Inferior parietal cortex (tissue), 1 donor: ENCODE data around the gene SOX13.

Experiments
- DNase-seq: peaks from one replicate; pipeline ENCODE4 v3.0.0-alpha.2; 2016; ENCODE audit errors: extremely low spot score

SOX13 gene

DNA sequence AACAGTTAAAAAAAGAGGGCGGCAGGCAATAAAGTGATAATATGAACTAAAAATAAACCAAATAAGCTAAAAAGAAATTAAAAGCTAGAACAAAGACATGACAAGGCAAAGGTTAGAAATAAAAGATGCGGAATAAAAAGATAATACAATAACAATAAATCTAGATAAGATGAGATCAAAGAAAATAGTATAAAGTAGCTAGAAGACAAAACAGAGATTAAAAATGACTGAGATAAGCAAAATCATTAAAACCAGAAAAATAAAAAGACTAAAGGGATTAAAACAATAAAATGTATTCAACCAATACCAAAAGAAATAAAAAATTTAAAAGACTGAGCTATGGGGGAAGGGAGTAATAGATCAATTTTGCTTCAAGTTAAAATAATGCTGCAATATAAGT is 10.8 kb upstream of the SOX13 start:
- no peak for DNase-seq

DNA sequence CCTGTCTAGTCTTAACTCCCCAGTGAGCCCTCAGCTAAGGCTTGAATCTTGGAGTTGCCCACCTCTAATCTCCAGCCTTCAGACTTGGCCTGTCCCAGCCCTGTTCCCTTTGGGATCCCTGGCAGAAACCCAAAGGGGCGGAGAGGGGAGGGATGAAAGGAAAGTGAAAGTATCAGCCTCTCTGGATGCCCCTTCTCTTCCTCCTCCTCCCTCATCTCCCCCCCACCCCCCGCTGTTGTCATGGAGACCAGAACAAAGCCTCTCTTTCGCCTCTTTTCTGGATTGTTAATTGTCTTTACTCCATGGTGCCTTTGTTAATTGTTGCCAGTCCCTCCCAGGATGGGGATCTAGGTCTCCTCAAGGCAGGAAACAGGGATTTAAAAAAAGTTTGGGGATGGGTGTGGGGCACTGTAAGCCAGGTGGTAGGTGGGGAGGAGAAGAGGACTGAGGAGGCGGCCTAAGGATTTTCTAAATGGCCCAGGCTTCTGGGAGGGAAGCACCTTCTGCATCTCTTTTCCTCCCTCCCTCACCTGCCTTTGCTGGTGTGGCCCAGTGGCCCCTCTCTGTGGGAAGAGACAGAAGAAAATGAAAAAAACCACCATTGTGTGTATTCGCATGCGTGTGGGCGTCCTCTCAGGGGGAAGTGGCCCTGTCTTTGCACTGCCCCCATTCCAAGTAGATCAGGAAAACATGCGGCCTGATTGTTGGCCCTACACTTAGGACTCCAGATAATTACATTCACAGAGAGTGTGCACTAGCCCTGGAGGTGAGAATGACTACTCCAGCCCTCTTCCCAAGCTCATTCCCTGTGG is 7.5 kb upstream of the SOX13 start:
- peak; percentile 80 for DNase-seq

DNA sequence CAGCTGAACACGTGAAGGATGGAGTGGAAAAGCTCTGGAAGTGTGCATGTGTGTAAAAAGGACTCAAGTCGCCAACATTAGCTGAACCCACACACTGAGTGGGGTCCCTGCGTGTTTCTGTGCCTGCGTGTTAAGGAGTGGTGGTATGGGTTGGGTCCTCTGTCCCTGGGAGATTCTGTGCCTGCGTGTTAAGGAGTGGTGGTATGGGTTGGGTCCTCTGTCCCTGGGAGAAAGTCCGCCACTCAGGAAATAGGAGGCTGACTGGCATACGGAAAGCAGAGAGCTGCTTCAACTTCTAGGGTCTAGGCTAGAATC is 7.0 kb upstream of the SOX13 start:
- no peak for DNase-seq

DNA sequence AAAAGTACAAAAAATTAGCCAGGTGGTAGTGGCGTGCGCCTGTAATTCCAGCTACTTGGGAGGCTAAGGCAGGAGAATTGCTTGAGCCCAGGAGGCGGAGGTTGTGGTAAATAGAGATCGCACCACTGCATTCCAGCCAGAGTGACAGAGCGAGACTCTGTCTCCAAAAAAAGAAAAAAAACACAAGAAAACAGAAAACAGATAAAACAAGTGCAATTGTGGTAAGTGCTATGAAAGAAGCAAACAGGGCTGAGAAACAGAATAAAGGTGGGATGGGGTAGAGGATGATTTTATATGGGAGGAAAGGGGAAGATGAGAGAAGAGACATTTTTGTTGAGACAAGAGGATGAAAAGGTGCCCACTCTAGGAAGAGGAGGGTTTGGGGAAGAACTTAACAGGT is 5.0 kb upstream of the SOX13 start:
- no peak for DNase-seq

DNA sequence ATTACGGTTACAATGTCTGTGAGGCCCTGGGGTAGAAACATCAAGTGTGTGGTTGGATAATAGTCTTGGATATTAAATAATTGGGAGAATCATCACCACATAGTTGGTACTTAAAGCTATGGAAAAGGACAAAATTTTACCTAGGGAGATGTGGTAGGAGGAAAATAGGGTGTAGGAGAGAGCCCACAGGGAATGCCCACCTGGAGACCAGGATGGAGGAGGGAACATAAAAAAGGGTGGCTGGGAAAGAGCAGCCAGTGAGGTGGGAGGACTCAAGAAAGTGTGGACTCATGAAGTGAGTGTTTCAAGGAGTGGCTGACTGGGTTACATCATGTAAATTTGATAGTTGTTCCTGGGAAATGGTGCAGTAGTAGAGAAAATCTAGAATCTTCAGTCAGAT is 3.0 kb upstream of the SOX13 start:
- DNase-seq, result no peak

DNA sequence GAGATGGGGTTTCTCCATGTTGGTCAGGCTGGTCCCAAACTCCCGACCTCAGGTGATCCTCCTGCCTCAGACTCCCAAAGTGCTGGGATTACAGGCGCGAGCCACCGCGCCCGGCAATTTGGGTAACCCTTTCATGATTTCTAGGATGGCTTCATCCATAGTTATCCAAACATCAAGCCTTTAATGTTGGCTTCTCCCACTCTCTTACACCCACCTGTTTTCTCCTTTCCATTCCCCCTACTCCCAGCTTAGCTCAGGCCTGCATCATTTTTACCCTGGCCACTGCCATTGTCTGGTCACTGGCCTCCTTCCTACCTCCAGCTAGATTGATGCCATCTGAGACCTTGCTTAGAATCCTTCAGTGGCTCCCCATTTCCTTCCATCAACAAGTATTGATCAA is 2.0 kb upstream of the SOX13 start:
- no peak for DNase-seq

DNA sequence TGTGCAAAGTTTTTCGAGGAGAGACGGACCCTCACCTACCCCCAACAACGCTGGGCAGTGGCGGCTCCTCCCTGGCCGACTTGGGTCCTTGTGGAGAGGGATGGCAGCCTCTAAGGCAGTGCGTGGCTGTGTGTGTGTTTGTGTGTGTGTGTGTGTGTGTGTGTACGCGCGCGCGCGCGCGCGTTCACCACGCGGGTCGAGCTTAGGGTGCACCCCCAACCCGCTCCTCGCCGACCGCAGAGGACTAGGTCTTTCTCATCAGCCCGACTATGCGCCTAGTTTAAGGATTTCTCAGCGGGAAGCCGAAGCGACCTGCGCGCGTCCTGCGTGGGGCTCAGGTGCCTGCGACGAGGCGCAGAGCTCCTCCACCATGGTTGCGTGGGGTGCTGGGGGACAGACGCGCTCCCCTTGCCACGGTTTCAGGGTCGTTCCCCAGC is 940 bp downstream of the SOX13 start:
- no peak for DNase-seq

DNA sequence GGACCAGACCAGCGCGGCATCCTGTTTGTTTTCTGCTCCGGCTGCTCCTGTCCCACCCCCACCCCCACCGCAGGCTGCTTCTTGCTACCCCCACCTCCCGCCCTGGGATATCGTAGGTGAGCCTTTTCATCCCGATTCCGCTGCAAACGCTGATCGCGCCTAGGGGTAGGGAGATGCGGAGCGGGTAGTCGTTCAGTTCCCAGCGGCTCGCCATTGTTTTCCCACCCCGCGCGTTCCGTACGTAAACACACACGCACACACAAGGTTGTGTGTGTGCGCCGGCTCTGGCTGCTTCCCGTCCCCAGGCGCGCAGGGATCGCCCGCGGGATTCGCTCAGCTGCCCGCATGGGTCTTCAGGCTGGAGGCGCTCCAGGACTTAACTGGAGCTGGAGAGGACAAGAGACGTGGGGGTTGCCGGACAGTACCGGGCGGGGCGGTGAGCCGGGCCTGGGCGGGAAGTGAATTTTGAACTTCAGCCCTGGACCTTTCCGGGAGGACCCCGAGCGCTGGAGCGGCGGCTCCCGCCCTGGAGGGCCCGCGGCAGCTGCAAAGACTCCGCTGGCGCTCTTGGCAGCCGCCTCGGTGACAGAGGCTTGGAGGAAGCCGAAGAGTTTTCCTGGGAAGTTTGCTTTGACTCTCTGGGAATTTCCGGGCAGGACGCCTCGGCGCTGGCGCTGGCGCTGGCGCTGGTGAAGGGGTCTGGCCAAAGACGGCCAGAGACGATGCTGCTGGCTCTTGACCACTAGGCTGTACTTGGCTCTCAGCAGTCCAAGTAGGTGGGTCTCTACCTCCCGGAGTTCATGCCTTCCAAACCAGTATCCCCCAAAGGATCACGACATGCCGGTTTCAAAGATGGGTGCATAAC is 1.6 kb downstream of the SOX13 start:
- no peak for DNase-seq

DNA sequence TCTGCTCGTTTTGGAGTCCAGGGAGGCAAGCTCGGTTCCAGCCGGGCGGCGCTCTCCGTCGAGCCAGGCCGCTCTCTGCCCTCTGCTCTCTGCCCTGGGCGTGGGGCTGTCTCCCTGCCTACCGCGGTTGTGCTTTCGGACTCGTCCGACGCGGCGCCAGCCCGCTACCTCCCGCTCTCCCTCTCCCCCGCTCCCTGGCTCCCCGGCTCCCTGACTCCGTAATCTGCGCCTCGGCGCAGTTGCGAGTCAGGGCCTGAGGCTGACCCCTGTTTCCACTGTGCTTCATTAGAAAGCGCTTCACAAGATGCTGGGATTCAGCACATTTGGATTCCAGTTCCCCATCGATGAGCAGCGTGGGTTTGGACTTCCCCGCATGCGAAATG is 2.2 kb downstream of the SOX13 start:
- no peak for DNase-seq

DNA sequence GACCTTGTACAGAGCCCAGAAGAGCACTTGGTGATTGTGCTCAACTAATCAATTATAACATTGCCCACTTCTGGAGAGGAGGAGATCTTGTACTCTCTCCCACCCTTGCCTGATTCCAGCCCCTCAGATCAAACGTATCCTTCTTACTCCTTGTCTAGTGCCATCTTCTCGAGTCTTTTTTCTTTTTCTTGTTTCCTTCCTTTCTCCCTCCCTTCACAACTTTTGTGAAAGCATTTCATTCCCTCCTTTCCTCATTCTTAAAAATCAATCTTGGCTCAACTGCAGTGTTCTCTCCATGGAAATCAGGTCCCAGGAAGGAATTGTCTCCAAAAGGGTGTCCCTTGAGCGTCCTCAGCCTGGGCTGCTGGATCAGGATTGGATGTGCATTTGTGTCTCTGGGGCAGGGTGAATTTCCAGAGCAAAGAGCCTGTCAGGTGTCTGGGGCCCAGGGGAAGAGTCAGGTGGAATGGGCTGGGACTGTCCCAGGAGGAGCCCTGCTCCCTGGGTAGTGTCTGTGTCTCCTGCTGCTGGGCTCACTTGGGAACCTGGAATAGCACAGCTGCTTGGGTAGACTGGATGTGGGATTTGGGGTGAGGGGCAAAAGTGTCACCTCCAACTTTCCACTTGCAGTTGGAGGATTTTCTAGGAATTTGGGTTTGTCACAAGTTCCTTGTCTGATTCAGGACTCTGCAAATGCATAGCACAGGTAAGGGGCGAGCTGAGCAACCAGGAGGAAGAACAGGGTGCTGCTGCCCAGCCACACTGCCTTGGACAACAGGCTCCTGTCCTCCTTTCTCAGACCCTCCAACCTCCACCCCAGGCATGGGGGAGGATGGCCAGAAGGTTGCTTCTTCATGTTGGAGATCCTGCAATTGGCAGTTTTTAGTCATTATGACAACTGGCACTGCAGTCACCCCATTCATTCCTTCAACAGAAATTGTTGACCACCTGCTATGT is 3.3 kb downstream of the SOX13 start:
- DNase-seq, result no peak

DNA sequence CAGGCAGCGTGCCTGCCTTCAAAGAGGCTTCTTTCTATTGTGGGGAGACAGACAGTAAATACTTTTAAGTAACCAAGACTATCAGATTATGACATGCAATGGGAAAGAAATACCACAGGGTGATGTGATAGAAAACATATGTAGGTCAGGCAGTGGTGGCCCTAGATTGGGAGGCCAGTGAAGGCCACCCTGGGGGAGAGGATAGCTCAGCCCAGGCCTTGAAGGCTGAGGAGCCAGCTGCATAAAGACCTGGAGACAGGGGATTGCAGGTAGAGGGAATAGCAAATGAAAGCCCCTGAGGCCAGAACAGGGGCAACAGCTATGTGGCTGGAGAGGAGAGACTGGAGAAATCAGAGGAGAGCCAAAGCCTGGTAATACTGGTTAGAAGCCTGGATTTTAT is 4.0 kb downstream of the SOX13 start:
- DNase-seq, result no peak

DNA sequence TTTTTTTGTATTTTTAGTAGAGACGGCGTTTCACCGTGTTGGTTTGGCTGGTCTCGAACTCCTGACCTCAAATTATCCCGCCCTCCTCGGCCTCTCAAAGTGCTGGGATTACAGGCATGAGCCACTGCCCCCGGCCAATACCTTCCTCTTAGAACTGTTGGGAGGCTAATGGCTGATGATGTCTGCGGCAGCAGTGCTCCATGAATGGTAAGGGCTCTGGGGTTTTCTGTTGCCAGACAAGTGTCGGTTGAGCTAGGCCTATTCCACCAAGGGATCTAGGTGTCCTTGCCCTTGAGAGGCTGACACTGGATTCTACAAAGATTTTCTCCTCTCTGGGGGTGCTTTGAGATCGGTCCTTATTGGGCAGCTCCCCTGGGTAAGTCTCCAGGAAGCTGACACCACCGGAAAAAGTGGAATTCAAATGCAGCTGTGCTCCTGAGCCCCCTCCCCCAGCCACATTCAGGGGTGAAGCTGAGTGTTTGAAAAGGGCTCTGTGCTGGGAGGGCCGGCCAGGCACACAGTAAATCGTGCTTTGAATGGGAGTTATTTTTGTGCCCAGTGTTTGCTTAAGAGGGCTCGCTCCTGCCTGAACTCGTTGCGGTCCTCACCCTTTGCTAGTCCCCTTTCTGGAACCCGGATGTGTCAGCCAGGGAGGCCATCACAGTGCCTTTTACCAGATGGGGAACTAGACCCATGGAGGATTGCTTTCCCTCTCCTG is 5.2 kb downstream of the SOX13 start:
- no peak for DNase-seq

DNA sequence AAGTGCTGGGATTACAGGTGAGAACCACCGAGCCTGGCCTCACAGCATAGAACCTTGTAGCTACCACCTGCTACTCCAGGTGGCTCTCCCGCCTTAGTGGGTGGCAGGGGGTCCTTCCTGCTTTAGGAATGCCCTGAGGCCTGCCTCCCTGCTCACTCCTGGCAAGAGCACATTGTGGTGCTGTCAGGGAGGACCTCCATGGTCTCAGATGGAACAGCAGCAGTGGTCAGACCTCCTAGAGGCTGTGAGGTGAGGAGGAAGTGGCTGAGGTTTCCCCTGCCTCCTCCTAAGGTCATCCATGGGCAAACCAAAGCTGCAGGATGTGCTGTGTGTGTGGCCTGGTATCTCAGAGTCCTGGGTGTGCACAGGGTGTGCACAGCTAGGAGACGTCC is 6.7 kb downstream of the SOX13 start:
- no peak for DNase-seq

DNA sequence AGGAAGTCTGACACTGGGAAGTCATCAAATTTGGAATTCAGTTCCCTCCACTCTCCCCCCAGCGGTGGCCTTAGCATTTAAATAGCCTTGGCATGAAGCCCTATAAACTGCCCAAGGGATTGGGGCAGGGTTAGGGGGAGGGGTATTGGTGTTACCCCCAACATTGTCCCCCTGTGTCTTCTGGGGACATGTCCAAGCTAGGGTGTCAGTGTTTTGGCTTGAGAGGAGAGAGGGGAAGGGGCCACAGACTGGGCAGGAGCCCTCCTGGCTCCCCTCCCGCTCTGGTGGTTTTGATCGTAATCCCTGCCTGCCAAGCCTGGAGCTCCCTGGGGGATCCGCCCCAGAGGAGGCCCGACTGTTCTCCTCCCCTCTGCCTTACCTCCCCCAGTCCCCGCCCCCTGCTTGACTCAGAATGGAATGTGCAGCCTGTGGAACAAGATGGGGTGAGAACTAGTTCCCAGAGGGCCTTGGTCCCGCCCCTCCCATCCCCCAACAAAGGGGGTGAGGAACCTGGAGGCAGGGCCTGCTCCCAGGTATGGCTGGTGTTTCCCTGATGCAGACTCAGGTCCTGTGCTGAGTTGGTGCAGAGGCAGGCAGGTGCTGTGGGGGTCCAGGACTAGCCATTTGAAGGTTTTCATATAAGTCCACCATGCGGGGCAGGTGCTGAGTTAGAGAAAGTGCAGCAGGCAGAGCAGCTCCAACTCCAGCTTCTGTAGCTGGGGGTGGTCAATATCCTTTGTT is 7.4 kb downstream of the SOX13 start:
- DNase-seq, result no peak

DNA sequence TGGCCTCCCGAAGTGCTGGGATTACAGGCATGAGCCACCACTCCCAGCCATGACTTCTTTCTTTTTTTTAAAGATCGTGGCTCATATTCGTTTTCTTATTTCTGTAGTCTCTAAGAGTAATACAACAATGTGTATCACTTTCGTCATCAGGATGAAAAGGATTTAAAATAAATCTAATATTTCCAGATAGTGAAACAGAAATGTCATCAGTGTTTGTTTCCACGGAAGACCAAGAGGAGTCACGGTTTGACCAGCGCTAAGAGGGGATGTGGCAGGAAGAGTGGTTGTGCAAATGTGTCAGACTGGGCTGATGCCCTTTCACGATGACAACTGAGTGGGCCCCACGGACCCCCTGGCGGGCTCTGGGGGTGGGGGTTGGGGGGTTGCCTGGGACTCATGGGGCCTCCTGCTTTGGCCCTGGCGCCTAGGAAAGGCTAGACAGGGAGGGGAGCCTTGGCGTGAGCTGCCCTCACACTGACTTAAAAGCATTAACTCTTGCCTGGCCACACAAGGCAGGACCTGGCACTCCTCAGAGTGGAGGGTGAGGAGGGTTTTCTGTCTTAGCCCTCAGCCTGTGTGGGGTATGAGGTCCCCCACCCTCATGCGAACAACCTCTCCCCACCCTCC is 8.4 kb downstream of the SOX13 start:
- DNase-seq, result no peak

DNA sequence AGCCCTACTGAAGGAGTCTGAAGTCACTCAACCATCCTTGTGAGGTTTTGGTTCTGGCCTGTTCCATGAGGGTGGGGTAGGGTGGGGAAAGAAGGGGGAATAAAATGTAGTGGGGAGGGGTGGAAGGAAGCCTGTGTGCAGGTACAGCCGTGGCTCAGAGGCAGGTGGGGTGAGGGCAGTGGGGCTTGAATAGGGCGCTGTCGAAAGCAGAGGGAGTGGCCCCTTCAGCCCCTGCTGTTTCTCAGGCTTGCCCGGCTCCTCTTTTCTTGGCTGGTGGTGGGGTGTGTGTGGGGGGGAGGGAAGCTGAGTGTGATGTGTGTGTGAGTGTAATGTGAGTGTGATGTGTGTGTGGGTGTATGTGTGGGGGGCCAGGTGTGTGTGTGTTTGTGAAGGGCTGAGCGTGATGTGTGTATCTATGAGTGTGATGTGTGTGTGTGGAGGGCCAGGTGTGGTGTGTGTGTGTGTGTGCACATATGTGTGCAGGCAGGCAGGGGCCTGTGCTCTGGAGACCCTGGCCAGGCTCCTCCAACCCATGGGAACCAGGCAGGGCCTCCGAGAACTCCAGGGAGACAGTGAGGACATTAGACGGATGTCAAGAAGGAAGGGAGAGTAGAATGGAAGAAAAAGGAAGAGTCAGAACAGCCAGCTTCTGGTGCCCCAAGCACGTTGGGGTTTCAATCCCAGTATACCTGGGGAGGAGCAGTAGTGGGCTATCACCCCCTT is 9.0 kb downstream of the SOX13 start:
- no peak for DNase-seq

DNA sequence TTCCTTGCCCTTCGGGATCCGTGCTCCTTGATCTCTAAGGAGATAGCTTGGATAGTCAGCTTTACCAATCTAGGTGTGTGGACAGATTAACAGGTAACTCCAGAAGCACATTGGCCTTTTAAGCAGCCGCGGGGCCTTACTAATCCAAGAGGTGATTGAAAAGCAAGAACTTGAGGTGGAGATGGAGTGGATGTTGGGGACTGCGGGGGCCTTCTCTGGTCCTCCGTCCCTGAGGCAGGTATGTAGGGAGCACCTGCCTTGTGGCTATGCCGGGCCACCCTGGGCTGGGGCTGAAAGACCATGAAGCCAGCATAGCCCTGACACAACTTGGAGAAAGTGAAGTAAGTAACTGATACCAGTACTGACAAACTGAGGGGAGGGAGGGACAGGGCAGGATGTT is 10.6 kb downstream of the SOX13 start:
- DNase-seq, result no peak

DNA sequence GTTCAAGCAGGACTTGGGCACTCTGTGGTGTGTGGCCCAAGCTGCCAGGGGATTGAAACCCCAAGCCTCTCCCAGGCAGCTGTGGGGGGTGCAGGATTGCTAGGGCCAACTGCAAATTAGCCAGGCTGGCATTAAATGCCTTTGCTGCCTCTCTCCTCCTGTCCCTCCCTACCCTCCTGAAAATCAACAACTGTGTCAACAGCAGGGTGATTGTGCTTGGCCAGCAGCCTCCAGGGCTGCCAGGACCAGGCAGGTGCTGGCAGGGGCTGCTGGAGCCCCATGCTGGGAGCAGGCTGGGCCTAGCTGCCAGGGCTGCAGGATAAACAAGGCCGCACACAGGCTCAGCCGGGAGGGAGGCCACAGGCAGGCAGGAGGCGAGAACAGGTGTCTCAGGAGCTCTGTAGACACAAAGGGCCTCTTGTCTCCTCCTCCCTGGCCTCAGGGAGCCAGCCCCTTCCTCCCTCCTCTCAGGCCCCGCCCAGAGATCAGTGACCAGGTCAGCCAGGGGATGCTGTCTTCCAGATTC is 11.4 kb downstream of the SOX13 start:
- no peak for DNase-seq

DNA sequence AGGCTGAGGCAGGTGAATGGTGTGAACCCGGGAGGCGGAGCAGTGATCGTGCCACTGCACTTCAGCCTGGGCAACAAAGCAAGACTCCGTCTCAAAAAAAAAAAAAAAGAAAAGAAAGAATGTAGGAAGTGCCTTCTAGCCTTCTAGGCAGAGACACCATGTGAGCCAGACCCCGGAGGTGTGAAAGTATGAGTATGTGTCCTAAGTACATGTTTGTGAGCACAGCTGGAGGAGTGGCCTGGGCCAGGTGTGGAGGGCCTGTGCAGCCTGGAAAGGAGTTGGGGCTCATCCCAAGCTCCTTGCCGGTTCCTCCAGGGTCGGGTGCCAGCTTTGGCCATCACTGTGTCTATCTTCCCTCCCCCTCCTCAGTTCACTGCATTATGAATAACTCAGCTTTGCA is 13.0 kb downstream of the SOX13 start:
- no peak for DNase-seq
